GM18873 (cell line): ENCODE results near the gene CSRP1.

Source experiments
- ATAC-seq: cut with Tn5 transposase; IDR thresholded peaks from one replicate; pipeline ENCODE4 v1.9.1; 2021; ENCODE audit warnings: mild to moderate bottlenecking, moderate library complexity, moderate number of reproducible peaks; ENCODE audit not compliant: unreplicated experiment, low FRiP score

CSRP1 gene

GRCh38 chr1:201515895-201516294, 9.0 kb upstream of the CSRP1 start:
- no peak for ATAC-seq

DNA sequence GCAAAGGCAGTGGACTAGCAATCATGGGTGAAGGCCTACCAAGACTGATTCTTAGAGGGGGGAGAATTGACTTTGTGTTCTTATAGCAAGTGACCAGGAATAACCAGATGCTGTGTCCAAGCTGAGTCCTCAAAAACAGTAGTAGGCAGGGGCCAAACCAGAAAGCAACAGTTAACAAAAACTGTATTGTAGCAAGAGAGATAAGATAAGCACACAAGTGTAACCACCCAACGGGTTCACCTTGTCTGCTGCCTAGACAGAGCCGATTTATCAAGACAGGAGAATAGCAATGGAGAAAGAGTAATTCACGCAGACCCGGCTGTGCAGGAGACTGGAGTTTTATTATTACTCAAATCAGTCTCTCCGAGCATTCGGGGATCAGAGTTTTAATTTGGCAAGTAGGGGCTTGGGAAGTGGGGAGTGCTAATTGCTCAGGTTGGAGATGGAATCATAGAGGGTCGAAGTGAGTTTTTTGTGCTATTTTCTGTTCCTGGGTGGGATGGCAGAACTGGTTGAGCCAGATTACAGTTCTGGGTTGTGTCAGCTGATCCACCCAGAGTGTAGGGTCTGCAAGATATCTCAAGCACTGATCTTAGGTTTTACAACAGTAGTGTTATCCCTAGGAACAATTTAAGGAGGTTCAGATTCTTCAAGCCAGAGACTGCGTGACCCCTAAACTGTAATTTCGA, 8.3 kb upstream of the CSRP1 start:
- no peak for ATAC-seq

DNA sequence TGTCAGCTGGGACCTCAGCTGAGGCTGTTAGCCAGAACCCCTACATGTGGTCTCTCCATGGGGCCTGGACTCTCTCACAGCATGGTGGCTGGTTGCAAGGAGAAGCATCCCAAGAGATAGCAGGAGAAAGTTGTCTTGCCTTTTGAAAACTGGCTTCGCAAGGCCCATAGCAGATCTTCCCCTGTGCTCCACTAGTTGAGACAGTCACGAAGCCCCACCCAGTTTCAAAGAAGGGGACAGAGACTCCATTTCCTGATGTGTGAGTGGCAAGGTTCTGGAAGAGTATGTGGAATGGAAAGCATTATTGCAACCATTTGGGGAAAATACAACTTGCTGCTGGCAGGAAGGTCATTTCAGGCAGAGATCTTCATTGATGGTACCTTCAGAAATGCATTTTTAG, 7.5 kb upstream of the CSRP1 start:
- ATAC-seq = no peak

GRCh38 chr1:201513498-201514243, 6.7 kb upstream of the CSRP1 start:
- ATAC-seq = no peak

DNA sequence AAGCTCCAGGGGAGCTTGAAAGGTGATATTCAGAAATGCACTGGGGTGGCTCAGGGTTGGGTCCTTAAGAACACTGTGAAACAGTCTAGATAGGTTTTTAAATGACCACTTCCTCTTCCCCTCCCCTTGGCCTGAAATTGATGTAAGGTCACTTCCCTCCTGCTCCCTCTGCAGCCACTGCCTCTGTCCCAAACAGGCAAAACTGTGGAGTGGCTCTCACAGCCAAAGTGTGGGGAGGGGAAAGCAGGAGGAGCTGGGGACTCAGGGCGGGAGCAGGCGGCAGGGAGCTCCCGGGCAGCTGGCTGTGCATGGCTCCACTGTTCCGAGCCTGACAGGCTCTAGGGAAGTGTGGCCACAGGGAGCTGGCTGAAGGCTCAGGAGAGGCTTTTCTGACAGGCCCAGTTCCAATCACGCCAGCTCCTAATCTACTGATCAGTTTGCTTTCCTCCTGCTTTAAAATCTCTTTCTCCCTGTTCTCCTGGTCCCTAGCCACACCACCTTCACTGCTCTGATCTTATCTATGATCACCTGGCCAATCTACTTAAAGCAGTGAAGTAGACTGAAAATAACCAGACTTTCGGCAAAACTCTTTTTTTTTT, 5.1 kb upstream of the CSRP1 start:
- peak; percentile 51 for ATAC-seq

GRCh38 chr1:201511396-201511940, 4.5 kb upstream of the CSRP1 start:
- no peak for ATAC-seq

DNA sequence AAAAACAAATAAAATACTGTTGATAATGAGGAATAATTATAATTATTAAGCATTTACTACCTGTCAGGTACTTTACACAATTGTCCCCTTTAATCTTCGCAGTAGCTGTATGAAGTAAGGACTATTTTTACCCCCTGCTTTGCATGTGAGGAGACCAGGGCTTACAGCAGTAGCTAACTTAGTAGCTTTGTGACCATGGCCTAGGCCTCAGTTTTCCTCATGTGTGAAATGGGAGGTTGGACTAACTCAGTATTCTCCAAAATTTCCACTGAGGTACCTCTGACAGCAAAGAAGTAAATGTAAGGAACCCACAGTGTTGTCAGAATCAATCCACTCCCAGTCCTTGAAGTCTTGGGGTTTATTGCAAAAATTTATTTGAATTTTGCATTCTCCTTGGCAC, 3.8 kb upstream of the CSRP1 start:
- ATAC-seq = no peak

- no peak for ATAC-seq
These were observed 2.9 kb upstream of the CSRP1 start for GRCh38 chr1:201509601-201510374.

DNA sequence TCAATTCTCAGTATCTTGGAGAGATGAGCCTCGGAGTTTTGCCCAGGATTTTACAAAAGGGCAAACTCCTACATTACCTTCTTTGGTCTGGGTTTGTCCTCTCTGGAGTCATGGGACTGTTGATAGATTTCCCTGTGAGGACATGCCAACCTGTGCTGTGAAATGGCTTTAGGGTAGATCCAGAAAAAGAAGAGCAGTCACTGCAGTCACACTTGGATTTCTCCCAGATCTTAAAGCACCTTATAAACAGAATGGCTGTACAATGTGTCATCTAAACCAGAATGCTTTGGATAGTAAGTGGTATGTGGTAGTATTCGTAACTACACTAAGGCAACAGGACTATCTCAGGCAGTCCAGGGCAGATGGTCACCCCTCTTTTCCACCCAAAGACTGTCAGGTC, 1.9 kb upstream of the CSRP1 start:
- no peak for ATAC-seq

GRCh38 chr1:201507360-201507675, 395 bp upstream of the CSRP1 start:
- ATAC-seq = no peak

- no peak for ATAC-seq
These were observed 831 bp downstream of the CSRP1 start for GRCh38 chr1:201506092-201506491.

- ATAC-seq = no peak
These were observed 1.4 kb downstream of the CSRP1 start for GRCh38 chr1:201505503-201505890.

DNA sequence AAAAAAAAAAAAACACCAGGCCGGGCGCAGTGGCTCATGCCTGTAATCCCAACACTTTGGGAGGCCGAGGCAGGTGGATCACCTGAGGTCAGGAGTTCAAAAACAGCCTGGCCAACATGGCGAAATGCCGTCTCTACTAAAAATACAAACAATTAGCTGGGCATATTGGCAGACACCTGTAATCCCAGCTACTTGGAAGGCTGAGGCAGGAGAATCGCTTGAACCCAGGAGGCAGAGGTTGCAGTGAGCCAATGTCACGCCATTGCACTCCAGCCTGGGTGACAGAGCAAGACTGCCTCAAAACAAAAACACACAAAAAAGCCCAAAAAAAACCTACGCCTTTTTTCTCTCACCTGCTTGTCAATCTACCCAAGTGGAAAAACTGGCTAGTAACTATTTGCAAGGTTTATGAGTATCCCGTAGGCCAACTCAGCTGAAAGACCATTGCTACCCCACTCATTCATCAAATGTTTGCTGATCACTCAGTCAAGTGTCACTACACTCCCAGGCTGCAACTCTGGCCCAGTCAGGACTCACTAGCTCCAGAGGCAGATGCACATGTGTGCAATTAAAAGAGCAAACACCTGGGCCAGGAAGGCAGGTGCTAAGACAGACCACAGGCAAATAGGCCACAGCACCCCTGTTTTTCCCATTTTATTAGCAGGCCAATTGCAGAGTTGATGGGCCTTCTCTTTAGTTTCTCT, 2.0 kb downstream of the CSRP1 start:
- ATAC-seq = no peak

- ATAC-seq = no peak
These were observed 2.7 kb downstream of the CSRP1 start for GRCh38 chr1:201504179-201504631.

DNA sequence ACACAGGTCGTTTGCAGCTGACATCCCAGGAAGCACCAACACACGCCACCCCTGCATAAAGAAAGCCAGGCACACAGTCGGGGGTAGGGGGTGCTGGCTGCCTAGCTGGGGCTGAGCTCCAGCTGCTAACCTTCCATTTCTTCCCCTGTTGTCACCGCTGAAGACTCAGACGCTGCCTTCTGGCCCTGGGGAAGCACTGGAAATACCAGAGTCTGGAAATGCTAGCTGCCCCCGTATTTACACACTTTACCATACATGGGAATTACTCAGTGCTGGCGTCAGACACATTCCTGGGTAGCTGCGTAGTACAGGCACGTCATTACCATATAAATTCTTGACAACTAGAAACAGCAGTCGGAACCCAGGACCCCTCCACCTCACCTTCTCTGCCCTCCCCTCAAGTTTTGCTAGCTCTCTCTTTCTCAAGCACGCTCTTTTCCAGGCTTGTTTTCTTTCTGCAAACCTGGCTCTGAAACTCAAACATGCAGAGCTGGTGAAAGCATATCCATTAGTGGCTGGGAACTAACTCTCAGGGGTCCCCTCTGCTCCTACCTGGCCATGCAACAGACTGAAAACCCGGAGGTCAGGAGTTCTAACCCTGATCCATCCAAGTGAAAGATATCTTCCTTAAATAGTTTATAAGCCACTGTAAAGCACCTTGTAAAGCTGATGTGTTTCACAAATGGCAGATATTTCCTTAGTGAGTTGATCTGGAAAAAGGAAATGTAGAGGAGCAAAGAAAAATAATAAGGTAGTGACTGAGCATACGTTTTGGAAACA, 3.3 kb downstream of the CSRP1 start:
- no peak for ATAC-seq

- no peak for ATAC-seq
These were observed 4.4 kb downstream of the CSRP1 start for GRCh38 chr1:201502511-201502857.

DNA sequence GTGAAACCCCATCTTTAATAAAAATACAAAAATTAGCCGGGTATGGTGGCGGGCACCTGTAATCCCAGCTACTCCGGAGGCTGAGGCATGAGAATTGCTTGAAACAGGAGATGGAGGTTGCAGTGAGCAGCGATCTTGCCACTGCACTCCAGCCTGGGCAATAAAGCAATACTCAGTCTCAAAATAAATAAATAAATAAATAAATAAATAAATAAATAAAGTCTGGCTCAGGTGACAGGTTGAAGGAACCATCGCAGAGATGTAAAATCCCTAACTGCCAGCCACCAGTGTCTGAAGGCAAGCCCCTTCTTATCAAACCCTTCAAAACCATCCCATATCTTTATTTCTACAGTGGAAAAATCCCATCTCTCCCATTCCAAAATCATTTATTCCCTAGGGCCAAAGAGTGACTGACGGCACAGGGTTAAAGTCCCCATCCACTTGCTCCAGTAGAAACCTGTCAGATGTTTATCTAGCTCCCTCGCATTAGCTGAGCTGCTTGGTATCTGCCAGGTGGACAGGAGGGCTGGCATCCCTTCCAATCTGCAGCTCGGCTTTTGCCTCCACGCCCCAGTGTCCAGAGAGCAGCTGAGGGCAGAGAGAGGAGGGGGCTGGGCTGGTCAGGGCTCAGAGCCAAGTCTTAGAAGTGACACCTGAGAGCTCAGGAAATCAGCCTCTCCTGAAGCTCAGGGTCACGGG, 5.0 kb downstream of the CSRP1 start:
- no peak for ATAC-seq

GRCh38 chr1:201501144-201501543, 5.8 kb downstream of the CSRP1 start:
- ATAC-seq = no peak

DNA sequence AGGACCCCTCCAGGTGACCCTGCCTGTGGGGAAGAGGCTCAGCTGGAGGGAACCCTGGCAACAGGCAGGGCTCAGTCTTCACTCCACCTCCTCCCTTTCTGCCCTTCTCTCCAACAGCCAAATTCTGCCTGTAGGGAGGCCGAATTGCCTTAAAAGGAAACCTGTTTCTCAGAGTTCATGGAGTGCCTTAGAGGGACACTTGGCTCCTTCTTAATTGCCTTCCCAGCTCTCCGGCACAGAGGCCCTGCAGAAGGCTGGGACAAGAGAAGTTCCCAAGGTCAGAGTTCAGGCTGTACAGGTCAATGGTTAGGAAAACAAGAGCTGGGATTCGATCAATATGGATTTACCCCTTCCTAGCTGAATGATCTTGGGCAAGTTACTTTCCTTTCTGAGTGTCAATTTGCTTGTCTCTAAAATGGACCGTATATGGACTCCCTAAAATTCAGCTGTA, 6.2 kb downstream of the CSRP1 start:
- no peak for ATAC-seq
